Mesenchymal stem cell (in vitro differentiated cells and primary cell): Measurements from ENCODE around the gene SLC4A1AP.

Experiments used
- DNase-seq: peaks from one replicate; pipeline ENCODE4 v3.0.0-alpha.2; 2013
- H2AFZ ChIP-seq: one replicate; pipeline ENCODE4 v1.6.1; 2013; ENCODE audit warnings: low read depth, mild to moderate bottlenecking, control low read depth, inconsistent platforms, low read length, moderate library complexity
- H2AK5ac ChIP-seq: 2 replicates; pipeline ENCODE4 v1.6.1; 2013; ENCODE audit warnings: low read length, moderate library complexity, mild to moderate bottlenecking, inconsistent platforms; ENCODE audit not compliant: severe bottlenecking
- H2BK120ac ChIP-seq: one replicate; pipeline ENCODE4 v1.6.1; 2013; ENCODE audit warnings: low read depth, mild to moderate bottlenecking, inconsistent platforms, low read length, moderate library complexity
- H2BK12ac ChIP-seq, 2 experiments: one replicate each; pipeline ENCODE4 v1.6.1; 2013; ENCODE audit warnings: inconsistent platforms in 2 of 2, low read length in 2 of 2, mild to moderate bottlenecking in 2 of 2, moderate library complexity in 2 of 2, control low read depth in 1 of 2
- H2BK15ac ChIP-seq: one replicate; pipeline ENCODE4 v1.6.1; 2013; ENCODE audit warnings: mild to moderate bottlenecking, low read depth, inconsistent platforms; ENCODE audit not compliant: poor library complexity, severe bottlenecking
- H2BK5ac ChIP-seq: 2 replicates; pipeline ENCODE4 v1.6.1; 2013; ENCODE audit warnings: low read depth, mild to moderate bottlenecking, low read length, control low read depth, inconsistent platforms; ENCODE audit not compliant: poor library complexity, severe bottlenecking
- H3K14ac ChIP-seq, 2 experiments: one replicate each; pipeline ENCODE4 v1.6.1; 2013; ENCODE audit warnings: inconsistent platforms in 2 of 2, low read length in 2 of 2, control low read depth in 1 of 2, mild to moderate bottlenecking in 1 of 2, moderate library complexity in 1 of 2
- H3K18ac ChIP-seq, 2 experiments: one replicate each; pipeline ENCODE4 v1.6.1; 2013; ENCODE audit warnings: inconsistent platforms in 2 of 2, low read length in 2 of 2, control low read depth in 1 of 2, low read depth in 1 of 2, mild to moderate bottlenecking in 1 of 2
- H3K23ac ChIP-seq, 2 experiments: one replicate each; pipeline ENCODE4 v1.6.1; 2013; ENCODE audit warnings: inconsistent platforms in 2 of 2, low read length in 2 of 2, mild to moderate bottlenecking in 2 of 2, moderate library complexity in 2 of 2, control low read depth in 1 of 2
- H3K27ac ChIP-seq: 2 replicates; pipeline ENCODE4 v1.5.1; 2013; ENCODE audit warnings: mild to moderate bottlenecking, moderate library complexity, low read length, control low read depth, inconsistent platforms; ENCODE audit not compliant: poor library complexity, severe bottlenecking
- H3K27me3 ChIP-seq, 2 experiments: 2 replicates each; pipeline versions ENCODE4 v1.6.1 to v1.7.0; 2013; ENCODE audit warnings: low read length in 2 of 2, mild to moderate bottlenecking in 2 of 2, moderate library complexity in 2 of 2, control low read depth in 1 of 2, inconsistent platforms in 1 of 2; ENCODE audit not compliant: control insufficient read depth in 1 of 2, insufficient read depth in 1 of 2
- H3K36me3 ChIP-seq, 2 experiments: 2 replicates each; pipeline versions ENCODE4 v1.6.1 to v1.7.0; 2013; ENCODE audit warnings: low read length in 2 of 2, control low read depth in 1 of 2, inconsistent platforms in 1 of 2, low read depth in 1 of 2, mild to moderate bottlenecking in 1 of 2; ENCODE audit not compliant: insufficient read depth in 2 of 2, control insufficient read depth in 1 of 2
- H3K4ac ChIP-seq, 2 experiments: one replicate each; pipeline ENCODE4 v1.6.1; 2013; ENCODE audit warnings: inconsistent platforms in 2 of 2, low read length in 2 of 2, mild to moderate bottlenecking in 2 of 2, moderate library complexity in 2 of 2, control low read depth in 1 of 2, low read depth in 1 of 2
- H3K4me1 ChIP-seq: 2 replicates; pipeline ENCODE4 v1.6.1; 2013; ENCODE audit warnings: low read depth, low read length, control low read depth; ENCODE audit not compliant: control insufficient read depth, insufficient read depth
- H3K4me2 ChIP-seq: 2 replicates; pipeline ENCODE4 v1.6.1; 2013; ENCODE audit warnings: low read length, mild to moderate bottlenecking, inconsistent platforms; ENCODE audit not compliant: poor library complexity, severe bottlenecking
- H3K4me3 ChIP-seq, 2 experiments: 2 replicates each; pipeline versions ENCODE4 v1.5.1 to v1.7.0; 2013; ENCODE audit warnings: low read length in 2 of 2, mild to moderate bottlenecking in 2 of 2, control low read depth in 1 of 2, low read depth in 1 of 2; ENCODE audit not compliant: insufficient read depth in 1 of 2
- H3K79me1 ChIP-seq: replicated peaks from 2 replicates; pipeline ENCODE4 v1.6.1; 2013; ENCODE audit warnings: mild to moderate bottlenecking, control low read depth, low read length, inconsistent platforms; ENCODE audit not compliant: poor library complexity, severe bottlenecking
- H3K9ac ChIP-seq: 2 replicates; pipeline ENCODE4 v1.7.0; 2013; ENCODE audit warnings: mild to moderate bottlenecking, low read length, moderate library complexity
- H3K9me3 ChIP-seq: 2 replicates; pipeline ENCODE4 v1.7.0; 2013; ENCODE audit warnings: mild to moderate bottlenecking, low read length; ENCODE audit not compliant: control insufficient read depth
- H4K8ac ChIP-seq: one replicate; pipeline ENCODE4 v1.6.1; 2013; ENCODE audit warnings: inconsistent platforms, mild to moderate bottlenecking, low read length, moderate library complexity
- H4K91ac ChIP-seq: one replicate; pipeline ENCODE4 v1.6.1; 2013; ENCODE audit warnings: mild to moderate bottlenecking, low read length, inconsistent platforms
- WGBS: methylation state at CpG from one replicate; pipeline ENCODE4 v1.1.7; 2013; ENCODE audit warnings: mixed read lengths; 5-methylcytosine and 5-hydroxymethylcytosine counted together

SLC4A1AP gene

DNA sequence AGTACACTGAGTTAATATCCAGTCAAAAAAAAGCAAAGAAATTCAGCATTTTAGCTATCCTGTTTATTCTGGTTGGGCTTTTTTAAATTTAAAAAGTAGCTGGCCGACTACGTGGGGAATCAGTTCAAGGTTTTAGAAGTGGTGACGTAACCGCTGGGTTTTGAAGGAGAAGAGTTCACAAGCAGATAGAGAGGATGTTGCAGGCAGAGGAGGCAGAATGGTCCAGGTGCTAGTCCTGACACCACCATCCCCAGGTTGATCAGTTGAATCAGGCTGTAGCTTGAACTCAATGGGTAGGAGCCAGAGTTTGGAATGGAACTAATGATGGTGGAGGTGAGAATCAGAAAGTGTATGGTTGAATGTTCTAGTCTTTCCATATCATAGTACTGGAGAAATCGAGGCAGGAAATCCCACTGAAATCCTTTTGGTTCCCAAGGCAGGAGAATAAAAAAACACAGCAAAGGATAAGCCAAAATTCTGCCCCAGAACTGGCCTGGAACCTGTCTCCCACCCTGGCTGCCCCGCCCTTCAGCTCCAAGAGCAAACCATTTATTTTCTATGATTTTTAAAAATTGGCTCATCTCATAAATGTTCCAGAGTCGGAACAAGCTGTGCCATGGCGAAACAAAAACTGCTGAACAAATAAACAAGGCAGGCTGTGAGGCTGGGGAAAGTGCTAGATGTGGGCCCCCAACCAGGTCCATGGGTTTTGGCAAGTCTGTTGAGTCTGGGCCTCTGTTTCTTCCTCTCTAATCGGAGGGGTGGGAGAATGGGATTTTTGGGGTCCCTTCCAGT lies 44.0 kb downstream of the SLC4A1AP start:
- Histone ChIP-seq H3K14ac (no peak overlapping the region), H2BK12ac (no peak overlapping the region), H3K36me3 (no peaks in the 10 kb centered on the region), H3K18ac (no peak overlapping the region), H3K9me3 (no peaks in the 10 kb centered on the region), H2AFZ (no peak overlapping the region), H4K91ac (no peak overlapping the region), H3K9ac (peak overlapping the region; percentile 86), H3K4me3 (no peak overlapping the region), H3K23ac (no peak overlapping the region), H2BK120ac (no peak overlapping the region), H2BK15ac (no peak overlapping the region), H3K4me1 (peaks cover 11% of the 10 kb centered on the region), H3K27me3 (no peaks in the 10 kb centered on the region), H3K79me1 (no peaks in the 10 kb centered on the region), H2AK5ac (no peak overlapping the region), H4K8ac (no peak overlapping the region), H2BK5ac (no peak overlapping the region), H3K4me2 (no peak overlapping the region), H3K4ac (no peak overlapping the region), H3K27ac (no peak overlapping the region)
- no peak for DNase-seq
- WGBS = 93% methylated on average over 9 of the region's 9 CpGs

DNA sequence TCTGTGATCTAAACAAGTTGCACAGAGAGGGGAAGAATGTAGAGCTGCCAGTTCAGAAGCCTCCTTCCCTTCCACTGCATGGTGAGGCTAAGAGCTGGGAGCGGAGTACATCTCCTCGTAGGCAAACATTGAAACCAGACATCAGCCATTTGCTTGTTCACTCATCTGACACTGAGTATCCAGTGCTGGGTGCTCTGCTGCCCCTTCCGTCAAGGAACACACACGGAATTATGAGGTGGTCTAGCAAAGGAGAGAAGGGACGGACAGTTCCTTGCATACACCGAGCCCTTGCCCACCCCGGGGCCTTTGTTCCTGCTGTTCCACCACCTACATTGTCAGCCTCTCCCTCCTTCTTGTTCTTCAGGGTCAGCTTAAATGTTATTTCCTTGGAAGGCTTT lies 44.6 kb downstream of the SLC4A1AP start:
- DNase-seq = no peak
- no peak overlapping the region for H2BK12ac ChIP-seq
- no peaks in the 10 kb centered on the region for H3K27me3 ChIP-seq
- H3K4me1 ChIP-seq = peaks cover 11% of the 10 kb centered on the region
- H2AK5ac ChIP-seq = no peak overlapping the region
- H3K27ac ChIP-seq = no peak overlapping the region
- H4K91ac ChIP-seq = no peak overlapping the region
- no peak overlapping the region for H3K14ac ChIP-seq
- H2BK15ac ChIP-seq = no peak overlapping the region
- no peaks in the 10 kb centered on the region for H3K36me3 ChIP-seq
- no peak overlapping the region for H3K9ac ChIP-seq
- H2BK5ac ChIP-seq = no peak overlapping the region
- no peak overlapping the region for H3K4ac ChIP-seq
- no peak overlapping the region for H3K23ac ChIP-seq
- H2BK120ac ChIP-seq = no peak overlapping the region
- WGBS = 86% methylated on average over 7 of the region's 7 CpGs
- no peaks in the 10 kb centered on the region for H3K79me1 ChIP-seq
- no peak overlapping the region for H3K18ac ChIP-seq
- H2AFZ ChIP-seq = no peak overlapping the region
- no peak overlapping the region for H3K4me2 ChIP-seq
- no peak overlapping the region for H3K4me3 ChIP-seq
- no peak overlapping the region for H4K8ac ChIP-seq
- H3K9me3 ChIP-seq = no peaks in the 10 kb centered on the region

GRCh38 chr2:27708666-27709065 lies 45.0 kb downstream of the SLC4A1AP start:
- H2BK12ac ChIP-seq = no peak overlapping the region
- H3K79me1 ChIP-seq = no peaks in the 10 kb centered on the region
- H2BK120ac ChIP-seq = no peak overlapping the region
- H3K23ac ChIP-seq = no peak overlapping the region
- no peak overlapping the region for H4K8ac ChIP-seq
- no peak overlapping the region for H3K4ac ChIP-seq
- H2BK15ac ChIP-seq = no peak overlapping the region
- no peak overlapping the region for H2AFZ ChIP-seq
- H2AK5ac ChIP-seq = no peak overlapping the region
- no CpG with 5 or more reads among the region's 3 CpGs for WGBS
- H3K4me1 ChIP-seq = peaks cover 11% of the 10 kb centered on the region
- no peaks in the 10 kb centered on the region for H3K27me3 ChIP-seq
- H2BK5ac ChIP-seq = no peak overlapping the region
- no peak overlapping the region for H3K4me2 ChIP-seq
- H3K9ac ChIP-seq = no peak overlapping the region
- no peak overlapping the region for H3K27ac ChIP-seq
- no peaks in the 10 kb centered on the region for H3K36me3 ChIP-seq
- no peak overlapping the region for H3K14ac ChIP-seq
- H3K18ac ChIP-seq = no peak overlapping the region
- H3K4me3 ChIP-seq = no peak overlapping the region
- DNase-seq = no peak
- H4K91ac ChIP-seq = no peak overlapping the region
- no peaks in the 10 kb centered on the region for H3K9me3 ChIP-seq

DNA sequence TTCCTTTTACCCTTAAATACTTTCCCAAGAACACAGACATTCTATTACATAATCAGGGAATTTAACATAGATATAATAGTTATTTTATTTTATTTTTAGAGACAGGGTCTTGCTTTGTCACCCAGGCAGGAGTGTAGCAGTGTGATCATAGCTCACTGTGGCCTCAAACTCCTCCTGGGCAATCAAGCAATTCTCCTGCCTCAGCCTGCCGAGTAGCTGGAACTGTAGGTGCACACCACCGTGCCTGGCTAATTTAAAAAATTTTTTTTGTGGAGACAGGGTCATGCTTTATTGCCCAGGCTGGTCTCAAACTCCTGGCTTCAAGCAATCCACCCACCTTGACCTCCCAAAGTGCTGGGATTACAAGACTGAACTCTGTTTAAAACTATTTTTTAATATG lies 45.6 kb downstream of the SLC4A1AP start:
- Histone ChIP-seq H2AFZ (no peak overlapping the region), H2BK5ac (no peak overlapping the region), H2AK5ac (no peak overlapping the region), H3K27me3 (no peaks in the 10 kb centered on the region), H3K4me1 (peaks cover 11% of the 10 kb centered on the region), H4K8ac (no peak overlapping the region), H2BK120ac (no peak overlapping the region), H3K9ac (no peak overlapping the region), H3K14ac (no peak overlapping the region), H3K23ac (no peak overlapping the region), H3K4me2 (no peak overlapping the region), H2BK15ac (no peak overlapping the region), H3K79me1 (no peaks in the 10 kb centered on the region), H3K4me3 (no peak overlapping the region), H4K91ac (no peak overlapping the region), H3K36me3 (no peaks in the 10 kb centered on the region), H2BK12ac (no peak overlapping the region), H3K4ac (no peak overlapping the region), H3K9me3 (no peaks in the 10 kb centered on the region), H3K27ac (no peak overlapping the region), H3K18ac (no peak overlapping the region)
- 72% methylated on average over 2 of the region's 2 CpGs for WGBS
- DNase-seq = no peak
